ENCODE measurements around the gene LDAF1.
A peak's percentile ranks its signal among the peaks of the same experiment; 100 is the strongest.

The LDAF1 gene

DNA sequence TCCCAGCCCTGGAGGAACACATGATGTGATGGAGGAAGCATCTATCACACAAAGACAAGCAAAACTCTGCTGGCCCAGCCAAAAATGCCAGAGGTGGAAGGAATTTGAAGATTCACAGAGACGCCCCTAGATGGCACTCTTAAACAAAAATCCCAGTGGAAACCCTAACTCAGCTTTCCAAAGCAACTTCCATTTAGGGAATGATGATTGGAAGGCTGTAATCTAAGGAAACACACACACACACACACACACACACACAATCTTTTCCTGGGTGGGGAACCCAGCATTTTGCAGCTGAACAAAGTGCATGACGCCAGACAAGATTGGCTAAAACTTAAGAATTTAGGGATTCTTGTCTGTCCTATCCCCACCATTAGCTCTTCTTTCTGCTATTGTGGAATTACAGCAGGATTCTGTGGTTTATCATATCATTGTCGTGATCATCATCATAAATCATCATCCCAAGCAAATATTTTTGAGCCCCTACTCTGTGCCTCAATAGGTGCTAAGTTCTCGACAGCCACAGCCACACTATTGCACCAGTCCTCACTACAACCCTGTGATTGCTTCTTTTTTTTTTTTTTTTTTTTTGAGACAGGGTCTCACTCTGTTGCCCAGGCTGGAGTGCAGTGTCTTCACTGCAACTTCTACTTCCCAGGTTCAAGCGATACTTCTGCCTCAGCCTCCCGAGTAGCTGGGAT lies 1.6 kb upstream of the LDAF1 start:
- peak; percentile 61 for DNase-seq (ENCODE audit: extremely low spot score)
- TF ChIP-seq, protein P1, sequence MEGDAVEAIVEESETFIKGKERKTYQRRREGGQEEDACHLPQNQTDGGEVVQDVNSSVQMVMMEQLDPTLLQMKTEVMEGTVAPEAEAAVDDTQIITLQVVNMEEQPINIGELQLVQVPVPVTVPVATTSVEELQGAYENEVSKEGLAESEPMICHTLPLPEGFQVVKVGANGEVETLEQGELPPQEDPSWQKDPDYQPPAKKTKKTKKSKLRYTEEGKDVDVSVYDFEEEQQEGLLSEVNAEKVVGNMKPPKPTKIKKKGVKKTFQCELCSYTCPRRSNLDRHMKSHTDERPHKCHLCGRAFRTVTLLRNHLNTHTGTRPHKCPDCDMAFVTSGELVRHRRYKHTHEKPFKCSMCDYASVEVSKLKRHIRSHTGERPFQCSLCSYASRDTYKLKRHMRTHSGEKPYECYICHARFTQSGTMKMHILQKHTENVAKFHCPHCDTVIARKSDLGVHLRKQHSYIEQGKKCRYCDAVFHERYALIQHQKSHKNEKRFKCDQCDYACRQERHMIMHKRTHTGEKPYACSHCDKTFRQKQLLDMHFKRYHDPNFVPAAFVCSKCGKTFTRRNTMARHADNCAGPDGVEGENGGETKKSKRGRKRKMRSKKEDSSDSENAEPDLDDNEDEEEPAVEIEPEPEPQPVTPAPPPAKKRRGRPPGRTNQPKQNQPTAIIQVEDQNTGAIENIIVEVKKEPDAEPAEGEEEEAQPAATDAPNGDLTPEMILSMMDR (IDR thresholded peaks at IDR 0.05; ENCODE audit: control extremely low read depth, extremely low read depth, low read depth, missing control alignments): peak; percentile 45
- ChIA-PET CTCF (interaction anchor here (0.9 to 4.1 kb wide), 15 partner anchors 8 to 1526 kb away, joined by 3 to 16 read pairs (median 3); no protein-coding TSS in a partner anchor), POLR2A (no interaction called here)

DNA sequence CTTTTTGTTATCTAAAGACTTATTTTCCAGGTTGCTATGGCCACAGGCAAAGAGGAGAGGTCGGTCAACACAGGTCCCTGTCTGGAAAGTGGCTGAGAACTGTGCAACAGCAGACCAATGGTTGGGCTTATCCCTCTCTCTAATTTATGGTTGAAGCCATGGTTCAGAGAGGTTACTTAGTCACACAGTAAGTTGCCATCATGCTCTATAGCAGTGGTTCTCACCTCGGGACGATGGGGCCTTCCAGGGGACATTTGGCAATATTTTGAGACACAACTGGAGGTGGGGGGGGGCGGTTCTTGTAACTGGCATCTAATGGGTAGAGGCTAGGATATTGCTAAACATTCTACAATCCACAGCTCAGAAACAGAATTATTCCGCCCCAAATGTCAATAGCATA lies 842 bp upstream of the LDAF1 start:
- ChIA-PET POLR2A (no interaction called here), CTCF (interaction anchor here (0.9 to 4.1 kb wide), 13 partner anchors 10 to 1525 kb away, joined by 3 to 16 read pairs (median 3); no protein-coding TSS in a partner anchor)
- DNase-seq (ENCODE audit: extremely low spot score): no peak
- TF ChIP-seq, protein P1 (IDR thresholded peaks at IDR 0.05; ENCODE audit: control extremely low read depth, extremely low read depth, low read depth, missing control alignments): no peak

DNA sequence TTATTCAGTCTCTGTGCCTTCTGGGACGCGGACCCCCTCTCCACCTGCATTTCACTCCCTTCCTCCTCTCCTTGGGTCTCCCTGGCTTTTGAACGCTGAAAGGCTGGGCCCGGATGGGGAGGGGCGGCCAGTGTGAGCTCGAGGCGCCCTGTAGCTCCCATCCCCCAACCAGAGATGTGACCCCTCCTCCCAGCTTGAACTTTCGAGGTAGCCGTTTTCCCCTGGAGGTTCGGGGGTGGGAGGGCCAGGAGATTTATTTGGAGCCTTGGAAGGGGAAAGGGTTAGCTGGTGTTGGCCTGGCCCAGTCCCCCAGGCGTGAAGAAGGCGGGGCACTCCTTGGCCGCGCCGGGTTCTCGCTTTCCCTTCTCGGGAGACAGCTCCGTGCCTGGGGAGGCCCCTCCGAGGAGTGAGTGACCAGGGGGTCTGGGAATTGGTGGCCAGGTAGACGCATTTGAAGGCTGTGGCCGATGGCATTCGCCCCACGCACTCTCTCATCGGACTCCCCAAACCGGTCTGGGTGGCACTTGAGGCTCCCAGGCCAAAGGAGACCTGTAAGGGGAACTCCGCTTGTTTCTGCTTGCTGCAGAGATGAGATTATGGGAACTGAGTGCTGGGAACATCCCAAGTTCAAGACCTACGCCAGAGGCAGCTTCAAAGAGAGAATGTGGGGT lies 942 bp downstream of the LDAF1 start:
- POLR2A ChIA-PET: interaction anchor here (0.7 kb wide), 1 partner anchor 361 kb away, joined by 3 read pairs; no protein-coding TSS in a partner anchor
- CTCF ChIA-PET: interaction anchor here (1.1 to 4.1 kb wide), 5 partner anchors 16 to 1518 kb away, joined by 3 to 16 read pairs (median 4); no protein-coding TSS in a partner anchor
- TF ChIP-seq, protein P1 (IDR thresholded peaks at IDR 0.05; ENCODE audit: control extremely low read depth, extremely low read depth, low read depth, missing control alignments): no peak
- peak; percentile 56 for DNase-seq (ENCODE audit: extremely low spot score)

DNA sequence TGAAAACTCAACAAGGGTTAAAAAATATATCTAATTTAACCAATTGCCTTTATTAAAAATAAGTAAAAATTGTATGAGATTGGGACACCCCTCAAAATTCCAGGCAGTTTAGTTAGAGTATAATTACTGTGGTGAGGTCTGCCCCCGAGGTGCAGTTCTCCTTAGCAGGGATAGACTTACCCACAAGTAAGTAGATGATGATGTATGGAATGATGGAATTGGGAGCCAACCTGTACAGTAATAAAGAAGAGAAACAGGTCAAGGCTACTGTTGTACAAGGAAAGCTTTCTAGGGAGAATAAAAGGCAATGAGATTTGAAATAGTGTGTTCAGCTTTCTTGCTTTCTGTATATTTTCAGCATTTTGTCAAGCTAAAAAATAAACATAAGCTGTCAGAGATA lies 1.8 kb downstream of the LDAF1 start:
- DNase-seq (ENCODE audit: extremely low spot score): no peak
- CTCF ChIA-PET: interaction anchor here (0.8 to 2.3 kb wide), 4 partner anchors 28 to 311 kb away, joined by 3 to 7 read pairs (median 4); no protein-coding TSS in a partner anchor
- TF ChIP-seq, protein P1 (IDR thresholded peaks at IDR 0.05; ENCODE audit: control extremely low read depth, extremely low read depth, low read depth, missing control alignments): no peak
- POLR2A ChIA-PET: no interaction called here

DNA sequence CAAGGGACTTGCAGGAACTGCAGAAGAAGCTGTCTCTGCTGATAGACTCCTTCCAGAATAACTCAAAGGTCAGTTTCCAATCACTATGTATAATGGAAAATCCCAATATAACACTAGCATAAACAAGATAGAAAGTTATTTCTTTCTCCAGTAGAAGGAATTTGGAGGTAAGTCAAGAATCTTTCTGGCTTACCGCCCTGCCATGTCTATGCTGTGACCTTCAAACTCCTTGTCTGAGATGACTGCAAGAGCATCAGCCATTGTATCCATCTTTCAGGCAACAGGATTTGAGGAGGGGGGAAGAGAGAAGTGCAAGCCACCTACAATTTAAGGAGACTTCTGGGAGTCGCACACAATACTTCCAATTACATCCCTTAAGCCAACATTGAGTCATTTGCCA lies 2.7 kb downstream of the LDAF1 start:
- DNase-seq (ENCODE audit: extremely low spot score): no peak
- POLR2A ChIA-PET: no interaction called here
- TF ChIP-seq, protein P1 (IDR thresholded peaks at IDR 0.05; ENCODE audit: control extremely low read depth, extremely low read depth, low read depth, missing control alignments): no peak
- CTCF ChIA-PET: interaction anchor here (0.8 to 2.3 kb wide), 3 partner anchors 27 to 312 kb away, joined by 3 to 7 read pairs (median 4); no protein-coding TSS in a partner anchor

DNA sequence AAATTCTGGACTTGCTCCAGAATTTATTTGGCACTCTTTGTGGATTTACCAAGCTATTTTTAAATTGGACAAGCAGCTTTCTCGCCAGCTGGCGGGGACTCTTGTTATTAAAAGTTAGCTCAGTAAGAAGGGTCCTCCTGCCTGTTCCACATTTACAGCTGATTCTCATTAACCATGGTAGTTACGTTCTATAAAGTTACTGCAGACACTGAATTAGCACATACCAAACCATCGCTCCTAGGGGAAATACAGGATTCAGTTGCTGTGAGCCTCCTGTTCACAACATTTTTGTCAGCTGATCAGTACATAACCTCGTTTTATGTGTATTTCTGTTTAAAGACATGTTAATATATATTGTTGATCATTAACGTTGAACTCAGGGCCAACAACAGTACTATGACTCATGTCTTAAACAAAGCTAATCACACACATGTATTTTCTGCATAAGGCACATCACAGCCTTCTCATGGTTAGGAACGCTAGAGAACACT lies 4.2 kb downstream of the LDAF1 start:
- no peak for DNase-seq (ENCODE audit: extremely low spot score)
- TF ChIP-seq, protein P1 (IDR thresholded peaks at IDR 0.05; ENCODE audit: control extremely low read depth, extremely low read depth, low read depth, missing control alignments): no peak
- ChIA-PET POLR2A (no interaction called here), CTCF (interaction anchor here (0.7 to 1.5 kb wide), 2 partner anchors 9 to 24 kb away, joined by 3 to 5 read pairs; no protein-coding TSS in a partner anchor)

Measured in GM10248 (cell line).